HL-60/S4 treated with retinoic acid at 250 ng/mL for 4 days and 3 days (cell line): ENCODE results near the gene GUK1.

Experiments used
- in situ Hi-C: fragments of 300-500 bp; cut with MboI; formaldehyde crosslinking; loops from 2 replicates; pipeline ENCODE4 v1.7.0; 2022; ENCODE audit warnings: low sequenced_read_pairs

The GUK1 gene, protein sequence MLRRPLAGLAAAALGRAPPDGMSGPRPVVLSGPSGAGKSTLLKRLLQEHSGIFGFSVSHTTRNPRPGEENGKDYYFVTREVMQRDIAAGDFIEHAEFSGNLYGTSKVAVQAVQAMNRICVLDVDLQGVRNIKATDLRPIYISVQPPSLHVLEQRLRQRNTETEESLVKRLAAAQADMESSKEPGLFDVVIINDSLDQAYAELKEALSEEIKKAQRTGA

DNA sequence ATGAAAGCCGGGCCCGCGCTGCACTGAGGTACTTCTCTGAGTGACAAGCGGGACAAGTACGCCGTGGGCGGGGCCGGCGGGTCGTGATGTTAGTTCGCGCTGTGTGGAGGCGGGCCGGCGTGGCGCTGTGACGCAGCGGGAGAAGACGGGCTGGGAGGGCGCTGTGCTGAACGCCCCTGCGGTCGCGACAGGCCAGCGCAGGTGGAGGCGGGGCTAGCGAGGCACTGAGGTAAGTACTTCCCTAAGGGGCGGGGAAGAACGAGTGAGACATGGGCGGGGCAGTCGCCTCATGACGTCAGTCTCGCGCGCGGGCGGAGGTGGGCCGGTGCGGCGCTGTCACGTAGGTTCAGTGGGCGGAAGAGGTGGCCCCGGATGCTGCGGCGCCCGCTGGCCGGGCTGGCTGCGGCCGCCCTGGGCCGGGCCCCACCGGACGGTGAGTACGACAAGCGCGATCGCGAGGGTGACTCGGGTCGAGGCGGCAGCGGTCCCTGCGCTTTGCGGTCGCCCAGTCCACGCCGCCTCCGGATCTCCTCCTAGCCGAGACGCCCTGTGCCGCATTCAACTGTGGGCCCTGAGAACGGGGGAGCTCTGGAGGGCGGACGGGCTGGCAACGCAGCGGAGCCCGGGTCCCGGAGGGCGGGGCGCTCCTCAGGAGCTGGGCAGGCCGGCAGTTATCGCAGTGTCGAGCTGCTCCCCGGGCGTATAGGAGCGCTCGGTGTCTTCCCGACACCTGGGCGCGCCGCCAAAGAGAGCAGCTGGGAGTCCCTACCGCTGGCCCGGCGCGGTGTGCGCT is at the start of gene GUK1:
Gene GUK1 (plus strand): TSS at position 349 of the 793 bp plus-strand sequence. CDS start 24 bp downstream, at position 373.
- in situ Hi-C loops: loop anchor here (10.0 kb wide), 1 partner anchor 365 kb away; no protein-coding TSS in a partner anchor

DNA sequence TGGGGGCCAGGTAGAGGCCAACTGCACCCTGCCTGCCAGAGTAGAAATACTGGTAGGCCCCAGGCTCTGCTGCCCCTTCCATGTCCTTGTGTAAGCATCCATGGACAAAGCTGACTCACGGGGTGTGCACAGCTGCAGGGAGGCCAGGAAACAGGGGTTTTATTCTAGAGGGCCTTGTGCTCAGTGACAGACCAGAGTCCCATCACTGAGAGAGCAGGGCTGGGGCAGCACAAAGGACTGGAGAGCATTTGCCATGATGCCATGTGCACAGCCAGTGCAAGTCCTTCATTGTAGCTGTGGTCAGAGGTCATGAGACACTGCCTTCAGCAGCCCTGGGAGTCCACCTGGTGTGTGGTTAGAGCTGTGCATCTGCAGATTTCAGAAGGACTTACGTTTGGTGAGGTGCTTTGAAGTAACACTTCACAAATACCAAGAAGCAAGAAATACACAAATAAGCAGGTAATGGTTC is 49.4 kb upstream of the GUK1 start:
- in situ Hi-C loops: no loop called here

DNA sequence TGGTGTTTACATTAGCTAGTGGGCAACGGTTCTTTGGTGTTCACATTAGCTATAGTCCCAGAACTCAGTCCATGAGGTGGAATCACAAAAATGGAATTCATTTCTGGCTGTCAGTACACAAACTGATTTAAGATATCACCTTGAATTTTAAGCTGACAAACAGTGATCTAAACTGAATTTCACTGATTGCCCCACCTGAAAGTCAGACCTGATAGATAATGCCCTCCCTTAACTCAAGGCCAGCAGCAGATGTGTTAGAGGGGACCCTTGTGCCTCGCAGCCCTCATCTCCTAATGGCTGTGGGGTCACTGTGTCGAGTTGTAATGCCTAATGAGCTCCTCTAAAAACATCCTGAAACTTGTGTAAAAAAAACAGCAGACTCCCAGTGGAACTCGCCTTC is 49.0 kb upstream of the GUK1 start:
- in situ Hi-C loops: no loop called here

DNA sequence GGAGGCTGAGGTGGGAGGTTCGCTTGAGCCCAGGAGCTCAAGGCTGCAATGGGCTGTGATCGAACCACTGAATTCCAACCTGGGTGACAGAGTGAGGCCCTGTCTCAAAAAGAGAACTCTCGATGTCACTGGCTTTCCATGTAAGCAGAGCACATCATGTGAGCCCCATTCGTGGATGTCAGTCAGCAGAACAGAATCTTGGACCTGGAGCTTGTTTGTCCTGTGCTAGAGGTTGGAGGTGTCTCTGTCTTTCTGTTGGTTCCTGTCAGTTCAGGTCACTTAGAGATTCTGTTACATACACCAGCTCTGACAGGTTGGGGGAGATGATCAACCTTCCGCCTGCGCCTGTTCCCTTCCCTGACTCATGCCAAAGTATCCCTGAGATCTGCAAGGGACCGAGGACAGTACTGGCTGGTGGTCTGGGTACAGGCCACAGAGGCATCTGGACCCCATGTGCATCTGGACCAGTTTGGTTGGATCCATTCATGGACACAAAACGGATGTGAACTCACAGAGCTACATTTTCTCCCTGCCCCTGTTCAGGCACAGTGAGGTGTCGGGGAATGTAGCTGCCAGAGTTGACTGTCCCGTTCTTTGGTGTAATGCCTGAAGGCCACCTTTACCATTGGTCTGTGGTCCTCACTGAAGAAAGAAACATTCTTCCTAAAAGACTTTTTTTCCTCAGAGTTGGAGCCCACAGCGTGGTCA is 47.6 kb upstream of the GUK1 start:
- in situ Hi-C loops: no loop called here

DNA sequence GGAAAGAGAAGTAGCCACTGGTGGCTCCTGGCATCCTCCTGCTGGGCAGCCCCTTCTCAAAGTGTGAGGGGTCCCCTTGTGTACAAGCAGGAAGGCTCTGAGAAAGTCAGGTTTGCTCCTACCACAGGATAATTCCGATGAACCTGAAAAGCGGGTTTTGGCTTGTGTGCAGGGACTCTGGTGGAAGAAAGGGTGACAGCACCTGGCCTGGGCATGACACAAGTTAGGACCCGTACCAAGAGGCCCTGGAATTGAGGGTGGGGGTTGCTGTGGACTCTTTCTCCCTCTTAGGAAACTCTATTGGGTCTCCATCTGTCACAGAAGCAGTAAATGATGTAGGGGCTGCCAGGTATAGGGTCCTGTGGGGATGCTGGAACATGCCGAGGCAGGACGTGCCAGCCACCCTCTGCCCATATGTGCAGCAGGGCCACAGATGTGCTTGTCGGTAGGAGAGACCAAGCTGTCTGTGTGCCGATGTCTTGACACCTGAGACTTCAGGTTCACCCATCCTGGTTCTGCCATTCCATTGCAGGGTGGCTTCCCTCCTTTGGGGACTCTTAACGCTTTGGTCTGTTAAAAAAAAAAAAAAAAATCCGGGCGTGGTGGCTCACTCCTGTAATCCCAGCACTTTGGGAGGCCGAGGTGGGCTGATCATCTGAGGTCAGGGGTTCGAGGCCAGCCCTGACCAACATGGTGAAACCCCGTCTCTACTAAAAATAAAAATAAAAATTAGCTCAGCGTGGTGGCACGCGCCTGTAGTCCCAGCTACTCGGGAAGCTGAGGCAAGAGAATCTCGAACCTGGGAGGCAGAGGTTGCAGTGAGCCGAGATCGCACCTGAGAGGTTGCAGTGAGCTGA is 46.8 kb upstream of the GUK1 start:
- in situ Hi-C loops: no loop called here

DNA sequence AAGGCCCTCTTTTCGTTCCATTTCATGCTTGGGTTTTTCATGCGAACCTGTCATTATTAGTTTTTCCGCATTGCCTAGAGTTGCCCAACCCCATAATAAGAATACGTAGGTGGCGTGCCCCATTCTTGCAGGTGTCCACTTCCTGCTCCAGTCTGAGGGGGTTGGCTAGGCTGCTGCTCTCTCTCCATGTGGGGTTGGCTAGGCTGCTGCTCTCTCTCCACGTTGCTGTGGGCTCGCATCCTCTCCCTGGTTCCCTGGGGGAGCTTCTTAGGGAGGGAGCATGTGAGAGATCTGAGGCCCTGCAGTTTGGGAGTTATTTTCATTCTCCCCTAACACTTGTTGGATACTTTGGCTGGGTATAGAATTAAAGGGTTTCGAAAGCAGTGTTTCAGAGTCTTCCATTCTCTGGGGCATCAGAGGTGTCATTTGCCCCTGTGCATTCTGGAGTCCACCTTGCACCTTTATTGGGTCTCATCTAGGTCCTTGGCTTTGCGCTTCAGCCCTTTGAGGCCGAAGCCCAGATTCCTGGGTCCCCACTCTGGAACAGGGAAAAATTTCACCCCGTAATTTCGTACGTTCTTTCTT is 45.6 kb upstream of the GUK1 start:
- in situ Hi-C loops: no loop called here

DNA sequence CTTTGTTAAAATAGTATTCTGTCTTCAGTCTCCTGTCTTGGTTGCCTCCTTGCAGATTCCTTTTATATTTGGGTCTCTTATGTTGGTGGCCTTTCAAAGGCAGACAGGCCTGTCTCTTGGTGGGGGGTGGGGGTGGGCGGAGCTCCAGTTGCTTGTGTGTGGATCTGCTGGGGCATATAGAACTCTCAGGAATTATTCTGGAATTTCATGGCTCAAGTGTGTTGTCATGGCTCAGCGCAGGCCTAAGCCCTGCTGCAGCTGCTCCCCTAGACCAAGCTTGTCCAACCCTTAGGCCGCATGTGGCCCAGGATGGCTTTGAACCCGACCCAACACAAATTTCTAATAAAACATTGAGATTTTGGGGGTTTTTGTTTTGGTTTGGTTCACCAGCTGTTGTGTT is 44.9 kb upstream of the GUK1 start:
- in situ Hi-C loops: no loop called here

DNA sequence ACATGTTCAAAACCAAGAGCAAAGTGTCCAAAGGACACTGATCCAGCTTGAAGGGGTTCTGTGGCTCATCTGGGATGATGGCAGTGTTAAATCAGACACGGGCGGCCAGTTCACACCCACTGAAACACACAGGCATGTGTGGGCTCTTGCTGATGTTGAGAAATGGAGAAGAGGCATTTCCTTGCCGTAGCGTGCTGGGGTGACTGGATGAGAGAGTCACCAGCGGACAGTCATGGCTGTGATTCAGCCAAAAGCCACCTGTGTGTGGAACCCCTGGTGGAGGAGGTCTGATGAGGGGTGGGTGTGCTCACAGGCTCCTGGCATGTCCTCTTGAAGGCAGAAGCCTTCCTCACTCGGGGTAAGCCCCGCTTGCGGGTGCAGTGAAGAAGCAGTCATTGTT is 44.1 kb upstream of the GUK1 start:
- in situ Hi-C loops: no loop called here

DNA sequence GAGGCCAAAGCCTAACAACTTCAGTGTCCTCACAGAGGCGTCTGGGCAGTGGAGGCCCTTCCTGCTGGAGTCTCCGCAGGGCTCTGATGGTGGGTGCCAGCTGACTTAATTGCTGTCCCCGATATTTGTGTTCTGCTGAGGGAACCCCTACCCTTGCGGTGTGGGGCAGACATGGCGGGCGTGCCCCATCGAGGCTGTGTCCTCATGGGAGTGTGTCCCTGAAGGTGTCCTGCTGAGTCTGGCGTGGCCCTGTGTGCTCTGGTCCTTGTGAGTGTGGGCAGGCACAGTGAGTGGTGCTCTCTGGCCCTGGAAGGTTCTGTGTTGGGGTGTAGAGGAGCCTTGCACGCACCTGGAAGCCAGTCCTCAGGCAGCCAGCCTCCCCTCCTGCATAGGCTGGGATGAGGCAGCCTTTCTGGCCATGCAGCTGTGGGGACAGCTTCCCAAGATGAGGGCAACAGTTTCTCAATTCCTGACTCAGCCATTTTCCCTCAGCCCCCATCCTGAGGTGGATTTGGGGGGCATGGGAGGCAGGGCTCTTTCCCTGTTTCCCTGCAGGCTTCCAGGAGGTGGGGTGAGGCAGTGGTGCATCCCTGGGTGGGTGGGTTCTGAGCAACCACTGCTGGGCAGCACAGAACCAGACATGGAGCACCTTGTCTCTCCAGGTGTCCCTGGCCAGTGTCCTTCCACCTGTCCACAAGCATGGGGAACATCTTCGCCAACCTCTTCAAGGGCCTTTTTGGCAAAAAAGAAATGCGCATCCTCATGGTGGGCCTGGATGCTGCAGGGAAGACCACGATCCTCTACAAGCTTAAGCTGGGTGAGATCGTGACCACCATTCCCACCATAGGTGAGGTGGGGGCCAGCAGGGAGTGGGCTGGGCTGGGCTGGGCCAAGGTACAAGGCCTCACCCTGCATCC is 43.4 kb upstream of the GUK1 start:
- in situ Hi-C loops: no loop called here

DNA sequence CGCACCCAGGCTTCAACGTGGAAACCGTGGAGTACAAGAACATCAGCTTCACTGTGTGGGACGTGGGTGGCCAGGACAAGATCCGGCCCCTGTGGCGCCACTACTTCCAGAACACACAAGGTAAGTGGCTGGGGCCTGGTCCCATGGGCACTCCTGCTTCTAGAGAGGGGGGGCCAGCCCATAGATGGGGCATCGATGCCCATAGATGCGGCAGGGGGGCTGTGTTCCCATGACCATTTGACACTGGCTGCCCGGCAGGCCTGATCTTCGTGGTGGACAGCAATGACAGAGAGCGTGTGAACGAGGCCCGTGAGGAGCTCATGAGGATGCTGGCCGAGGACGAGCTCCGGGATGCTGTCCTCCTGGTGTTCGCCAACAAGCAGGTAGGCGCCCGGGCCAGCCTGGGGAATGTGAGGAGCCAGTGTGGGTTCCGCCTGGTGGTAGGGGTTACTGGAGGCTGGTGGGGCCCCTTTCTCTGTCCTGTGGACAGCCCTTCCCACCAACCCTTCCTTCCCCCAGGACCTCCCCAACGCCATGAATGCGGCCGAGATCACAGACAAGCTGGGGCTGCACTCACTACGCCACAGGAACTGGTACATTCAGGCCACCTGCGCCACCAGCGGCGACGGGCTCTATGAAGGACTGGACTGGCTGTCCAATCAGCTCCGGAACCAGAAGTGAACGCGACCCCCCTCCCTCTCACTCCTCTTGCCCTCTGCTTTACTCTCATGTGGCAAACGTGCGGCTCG is 42.6 kb upstream of the GUK1 start:
- in situ Hi-C loops: no loop called here

DNA sequence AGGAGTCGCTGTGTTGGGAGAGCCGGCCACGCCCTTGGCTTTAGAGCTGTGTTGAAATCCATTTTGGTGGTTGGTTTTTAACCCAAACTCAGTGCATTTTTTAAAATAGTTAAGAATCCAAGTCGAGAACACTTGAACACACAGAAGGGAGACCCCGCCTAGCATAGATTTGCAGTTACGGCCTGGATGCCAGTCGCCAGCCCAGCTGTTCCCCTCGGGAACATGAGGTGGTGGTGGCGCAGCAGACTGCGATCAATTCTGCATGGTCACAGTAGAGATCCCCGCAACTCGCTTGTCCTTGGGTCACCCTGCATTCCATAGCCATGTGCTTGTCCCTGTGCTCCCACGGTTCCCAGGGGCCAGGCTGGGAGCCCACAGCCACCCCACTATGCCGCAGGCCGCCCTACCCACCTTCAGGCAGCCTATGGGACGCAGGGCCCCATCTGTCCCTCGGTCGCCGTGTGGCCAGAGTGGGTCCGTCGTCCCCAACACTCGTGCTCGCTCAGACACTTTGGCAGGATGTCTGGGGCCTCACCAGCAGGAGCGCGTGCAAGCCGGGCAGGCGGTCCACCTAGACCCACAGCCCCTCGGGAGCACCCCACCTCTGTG is 41.7 kb upstream of the GUK1 start:
- in situ Hi-C loops: no loop called here

DNA sequence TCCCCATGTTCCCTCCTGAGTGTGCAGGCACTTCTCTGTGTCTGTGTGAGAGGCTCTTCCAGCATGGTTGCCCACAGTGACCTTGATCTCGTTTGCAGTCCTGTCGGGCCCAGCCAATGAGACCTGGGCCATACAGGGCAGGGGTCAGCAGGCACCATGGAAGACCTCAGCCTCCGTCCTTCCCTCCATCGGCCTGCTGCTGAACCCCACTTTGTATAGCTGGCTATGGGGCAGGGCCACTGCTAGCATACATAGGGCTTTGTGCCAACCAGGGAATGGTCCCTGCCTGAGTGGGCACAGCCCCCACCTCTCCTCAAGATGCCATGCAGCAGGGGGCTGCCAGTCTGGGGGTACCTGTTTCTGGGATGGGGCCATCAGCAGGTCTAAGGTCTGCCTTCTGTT is 40.7 kb upstream of the GUK1 start:
- in situ Hi-C loops: no loop called here

DNA sequence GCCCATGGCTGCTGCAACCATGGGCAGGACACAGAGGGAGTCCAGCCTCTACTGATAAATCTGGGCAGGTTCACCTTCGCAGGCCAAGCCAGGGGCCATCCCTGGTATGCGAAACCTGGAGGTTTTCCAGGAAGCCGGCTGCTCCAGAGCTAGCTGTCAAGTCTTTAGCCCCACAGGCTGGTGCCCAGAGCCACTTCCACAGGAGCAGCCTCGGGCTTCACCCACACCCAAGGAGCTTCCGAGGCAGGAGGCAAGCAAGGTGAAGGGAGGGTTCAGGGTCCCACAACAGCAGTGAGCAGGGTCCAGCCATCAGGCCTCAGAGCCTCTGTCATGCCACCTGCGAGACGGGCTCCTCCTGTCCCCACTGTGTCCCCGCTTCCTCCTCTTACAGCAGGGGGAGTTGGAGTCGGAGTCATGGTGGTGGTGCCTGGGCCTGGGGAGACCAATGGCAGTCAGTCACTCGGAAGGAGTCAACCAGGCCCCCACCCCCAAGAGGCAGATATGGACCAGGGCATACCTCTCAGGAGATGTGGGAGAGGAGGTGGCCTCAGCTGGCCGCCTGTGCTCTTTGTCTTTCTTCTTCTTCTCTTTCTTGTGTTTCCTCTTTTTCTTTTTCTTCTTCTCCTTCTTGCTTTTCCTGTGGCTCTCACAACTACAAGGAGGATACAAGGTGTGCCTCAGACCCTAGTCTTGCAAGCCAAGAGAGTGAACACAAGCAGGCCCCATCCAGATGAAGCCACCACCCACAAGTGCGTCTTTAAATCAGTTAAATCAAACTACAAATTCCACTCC is 39.1 kb upstream of the GUK1 start:
- in situ Hi-C loops: no loop called here

DNA sequence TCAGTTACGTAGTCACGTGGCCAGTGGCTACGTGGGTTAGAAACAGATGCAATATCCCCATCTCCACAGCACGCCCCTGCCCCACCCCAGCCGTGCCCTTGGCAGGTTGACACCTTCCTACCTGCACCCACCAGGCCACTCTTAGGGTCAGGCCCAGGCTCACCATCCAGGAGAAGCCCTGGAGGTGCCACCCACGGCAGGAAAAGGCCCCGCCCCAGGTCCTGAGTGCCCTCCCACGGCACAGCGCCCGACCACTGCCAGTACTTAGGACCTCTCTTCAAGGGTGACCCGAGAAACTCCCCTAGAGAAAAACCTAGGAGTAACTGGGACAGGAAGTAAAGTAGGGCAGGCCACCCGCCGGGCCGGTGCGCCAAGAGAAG is 38.5 kb upstream of the GUK1 start:
- in situ Hi-C loops: no loop called here

DNA sequence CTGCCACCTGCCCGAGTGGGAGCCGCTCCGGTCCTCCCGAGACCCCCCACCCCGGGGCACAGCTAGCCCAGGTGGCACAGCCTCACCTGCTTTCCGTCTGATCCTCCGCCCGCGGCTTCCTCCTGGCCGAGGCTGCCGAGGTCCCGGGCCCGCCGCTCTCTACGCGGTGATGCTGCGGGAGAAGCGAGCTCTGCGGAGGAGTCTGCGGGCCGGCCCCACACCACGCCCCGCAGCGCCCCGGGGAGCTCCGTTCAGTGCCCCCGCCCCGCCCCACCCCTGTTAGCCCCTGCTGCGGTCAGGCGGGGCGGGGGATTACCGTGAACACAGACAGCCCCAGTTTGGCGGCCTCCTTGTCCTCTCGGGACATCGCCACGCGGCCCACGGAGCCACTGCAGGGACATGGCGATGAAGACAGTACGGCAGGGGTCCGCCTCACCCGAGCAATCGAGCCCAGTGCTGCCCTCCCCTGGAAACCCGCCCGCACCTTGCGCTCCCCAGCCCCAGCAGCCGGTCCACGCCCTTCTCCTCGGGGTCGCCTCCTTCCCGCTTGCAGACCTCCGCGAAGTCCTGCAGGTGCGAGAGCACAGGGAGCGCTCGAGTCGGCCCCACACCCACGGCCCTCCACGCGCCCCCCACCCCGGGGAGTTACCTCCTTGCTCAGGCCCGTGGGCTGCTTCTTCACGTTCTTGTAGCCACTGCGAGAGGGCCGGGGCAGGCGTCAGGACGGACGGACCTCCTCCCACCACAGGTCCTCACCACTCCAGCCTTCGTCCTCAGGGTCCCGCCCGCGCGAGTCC is 37.9 kb upstream of the GUK1 start:
- in situ Hi-C loops: no loop called here

DNA sequence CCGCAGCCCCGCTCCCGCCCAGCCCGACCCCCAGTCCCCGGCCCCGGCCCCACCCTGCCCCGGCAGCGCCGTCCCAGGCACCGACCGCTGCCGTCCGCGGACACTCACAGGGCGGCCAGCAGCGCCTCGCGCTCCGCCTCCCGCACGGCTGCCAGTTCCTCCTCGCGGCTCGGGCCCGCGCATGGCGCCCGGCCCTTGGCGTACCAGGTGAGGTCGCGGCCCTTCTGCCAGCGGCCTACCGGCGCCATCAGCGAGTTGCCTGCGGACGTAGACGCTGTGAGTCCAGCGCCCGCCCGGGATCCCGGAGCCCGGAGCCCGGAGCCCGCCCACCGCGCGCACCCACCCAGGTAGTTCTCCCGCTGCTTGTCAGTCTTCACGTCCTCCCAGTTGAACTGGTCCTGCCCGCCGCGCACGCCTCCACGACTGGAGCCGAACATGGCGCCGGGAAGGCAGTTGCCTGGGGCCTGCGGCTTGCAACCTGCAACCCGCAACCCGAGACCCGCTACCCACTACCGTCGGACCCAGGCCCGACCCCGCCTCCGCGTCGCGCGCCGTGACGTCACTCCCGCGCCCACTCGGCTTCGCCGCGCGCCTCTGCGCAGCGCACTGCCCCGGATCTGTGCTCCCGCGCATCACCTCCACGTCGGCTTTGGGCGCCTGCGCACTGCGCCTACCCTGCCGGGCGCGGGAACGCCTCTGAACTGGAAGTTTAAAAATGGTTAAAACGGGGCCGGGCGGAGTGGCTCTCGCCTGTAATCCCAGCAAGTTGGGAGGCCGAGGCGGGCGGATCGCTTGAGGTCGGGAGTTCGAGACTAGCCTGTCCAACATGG is 37.1 kb upstream of the GUK1 start, which contains the start of gene C1orf35:
Gene C1orf35 (minus strand): TSS at position 535 of the 830 bp plus-strand sequence. CDS start 98 bp downstream, at position 437.
- in situ Hi-C loops: no loop called here
